ENCODE results near the gene HTR4. TPM values are rescaled to one million over a fixed set of nuclear protein-coding genes. Genes with fewer than 3 reads are reported as not detected.

The HTR4 gene
- total and polyA plus RNA-seq, 8 donors = 0.92 to 17.4 (median 7.6) TPM; not detected in 5

DNA sequence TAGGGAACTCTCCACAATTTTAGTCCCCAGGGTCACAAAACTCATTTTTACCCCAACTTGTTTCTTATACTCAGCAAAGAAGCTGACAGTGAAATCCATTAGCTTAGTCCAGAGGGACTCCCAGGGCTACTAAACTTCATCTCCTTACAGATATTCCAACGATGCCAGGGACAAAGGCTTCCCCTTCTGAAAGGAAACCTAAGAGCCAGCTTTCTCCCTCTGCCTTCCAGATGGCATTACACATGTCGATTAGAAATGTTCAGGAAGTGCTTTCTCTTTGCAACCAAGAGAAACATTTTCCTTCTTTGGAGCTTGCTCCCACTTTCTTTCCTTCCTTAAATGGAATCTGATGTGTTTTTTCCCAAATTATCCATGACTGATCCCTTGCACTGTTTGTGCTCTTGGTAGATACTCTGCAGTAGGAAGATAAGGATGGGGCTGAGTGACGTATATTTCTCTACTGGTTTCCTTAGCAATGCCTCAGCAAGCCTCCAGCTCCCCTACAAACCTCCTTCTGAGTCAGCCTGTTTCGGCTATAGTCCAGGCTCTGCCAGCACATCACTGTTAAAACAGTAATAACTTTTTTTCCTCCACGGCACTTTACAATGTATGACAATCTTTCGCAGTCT is 43.0 kb upstream of the HTR4 start:
- Histone ChIP-seq H3K4me3 (no peak overlapping the region), H3K27me3 (no peaks in the 10 kb centered on the region), H3K9me3 (peaks cover 0 to 7% (median 0%) of the 10 kb centered on the region in 4 donors), H3K36me3 (no peaks in the 10 kb centered on the region), H3K27ac (no peak overlapping the region), H3K4me1 (no peaks in the 10 kb centered on the region)
- intact Hi-C loops (cut with DNase I; ENCODE audit: low total_unique reads) = no loop called here
- WGBS, 5 donors = 51 to 68% (median 65%) methylated on average over 6 of the region's 6 CpGs
- DNase-seq = no peak
- TF ChIP-seq EP300 (IDR thresholded peaks at IDR 0.05) (no peak), POLR2AphosphoS5 (IDR thresholded peaks at IDR 0.05) (no peak), POLR2A (IDR thresholded peaks at IDR 0.05) (no peak)
- TF ChIP-seq, protein P1, sequence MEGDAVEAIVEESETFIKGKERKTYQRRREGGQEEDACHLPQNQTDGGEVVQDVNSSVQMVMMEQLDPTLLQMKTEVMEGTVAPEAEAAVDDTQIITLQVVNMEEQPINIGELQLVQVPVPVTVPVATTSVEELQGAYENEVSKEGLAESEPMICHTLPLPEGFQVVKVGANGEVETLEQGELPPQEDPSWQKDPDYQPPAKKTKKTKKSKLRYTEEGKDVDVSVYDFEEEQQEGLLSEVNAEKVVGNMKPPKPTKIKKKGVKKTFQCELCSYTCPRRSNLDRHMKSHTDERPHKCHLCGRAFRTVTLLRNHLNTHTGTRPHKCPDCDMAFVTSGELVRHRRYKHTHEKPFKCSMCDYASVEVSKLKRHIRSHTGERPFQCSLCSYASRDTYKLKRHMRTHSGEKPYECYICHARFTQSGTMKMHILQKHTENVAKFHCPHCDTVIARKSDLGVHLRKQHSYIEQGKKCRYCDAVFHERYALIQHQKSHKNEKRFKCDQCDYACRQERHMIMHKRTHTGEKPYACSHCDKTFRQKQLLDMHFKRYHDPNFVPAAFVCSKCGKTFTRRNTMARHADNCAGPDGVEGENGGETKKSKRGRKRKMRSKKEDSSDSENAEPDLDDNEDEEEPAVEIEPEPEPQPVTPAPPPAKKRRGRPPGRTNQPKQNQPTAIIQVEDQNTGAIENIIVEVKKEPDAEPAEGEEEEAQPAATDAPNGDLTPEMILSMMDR (IDR thresholded peaks at IDR 0.05) = no peak

DNA sequence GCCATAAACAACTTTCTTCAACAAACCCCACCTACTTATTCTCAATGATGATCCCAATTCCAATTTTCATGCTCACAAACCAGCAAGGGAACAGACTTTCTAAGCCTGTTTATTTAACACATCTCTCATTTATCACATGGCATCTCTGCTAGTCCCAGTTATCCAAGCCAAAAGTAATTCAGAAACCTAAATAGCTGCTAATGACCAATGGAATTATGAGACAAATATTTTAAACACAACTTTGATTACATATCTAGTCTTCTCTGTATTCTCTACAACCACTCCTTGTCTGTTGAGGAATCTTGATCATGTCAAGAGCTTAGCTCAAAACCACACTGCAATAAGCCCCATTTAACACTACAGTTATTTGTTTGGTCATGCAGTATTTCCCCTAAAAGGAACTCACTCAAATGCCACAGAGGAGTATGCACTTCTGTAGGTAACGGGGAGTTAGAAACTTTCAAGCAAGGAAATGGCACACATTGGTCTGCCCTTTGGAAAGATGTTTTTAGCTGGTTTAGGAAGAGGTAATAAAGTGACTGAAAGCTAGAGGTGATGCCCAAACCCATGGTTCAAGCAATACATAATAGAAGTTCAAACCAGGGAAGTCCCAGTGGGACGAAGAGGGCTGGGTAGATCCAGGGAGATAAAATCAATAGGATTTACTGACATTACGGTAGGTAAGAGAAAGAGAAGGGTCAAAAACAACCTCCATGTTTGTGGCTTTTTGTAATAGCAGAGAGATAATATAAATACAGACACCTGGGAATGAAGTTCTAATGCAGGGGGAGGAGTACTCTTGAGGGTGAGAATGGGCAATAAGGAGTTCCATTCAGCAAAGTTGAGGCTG is 42.1 kb upstream of the HTR4 start:
- H3K4me3 ChIP-seq = no peak overlapping the region
- H3K36me3 ChIP-seq = no peaks in the 10 kb centered on the region
- WGBS, 5 donors = 76 to 84% (median 78%) methylated on average over 3 of the region's 3 CpGs
- intact Hi-C loops (cut with DNase I; ENCODE audit: low total_unique reads) = no loop called here
- no peaks in the 10 kb centered on the region for H3K4me1 ChIP-seq
- TF ChIP-seq POLR2A (IDR thresholded peaks at IDR 0.05) (no peak), EP300 (IDR thresholded peaks at IDR 0.05) (no peak), POLR2AphosphoS5 (IDR thresholded peaks at IDR 0.05) (no peak)
- TF ChIP-seq, protein P1 (IDR thresholded peaks at IDR 0.05) = no peak
- no peak overlapping the region for H3K27ac ChIP-seq
- no peaks in the 10 kb centered on the region for H3K9me3 ChIP-seq
- no peak for DNase-seq
- no peaks in the 10 kb centered on the region for H3K27me3 ChIP-seq

DNA sequence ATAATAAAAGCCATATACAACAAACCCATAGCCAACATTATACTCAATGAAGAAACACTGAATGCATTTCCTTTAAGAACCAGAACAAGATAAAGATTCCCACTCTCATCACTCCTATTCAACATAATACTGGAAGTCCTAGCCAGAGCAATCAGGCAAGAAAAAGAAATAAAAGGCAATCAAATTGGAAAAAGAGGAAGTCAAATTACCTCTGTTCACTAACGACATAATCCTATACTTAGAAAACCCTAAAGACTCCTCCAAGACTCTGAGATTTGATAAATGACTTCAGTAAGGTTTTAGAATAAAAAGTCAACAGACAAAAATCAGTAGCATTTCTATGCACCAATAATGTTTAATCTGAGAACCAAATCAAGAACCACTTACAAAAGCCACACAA is 36.6 kb upstream of the HTR4 start:
- TF ChIP-seq POLR2AphosphoS5 (IDR thresholded peaks at IDR 0.05) (no peak), EP300 (IDR thresholded peaks at IDR 0.05) (no peak), POLR2A (IDR thresholded peaks at IDR 0.05) (no peak)
- TF ChIP-seq, protein P1 (IDR thresholded peaks at IDR 0.05) = no peak
- no peaks in the 10 kb centered on the region for H3K36me3 ChIP-seq
- WGBS, 5 donors = 68 to 93% (median 81%) methylated on average over 1 of the region's 1 CpG
- DNase-seq = no peak
- H3K9me3 ChIP-seq = peaks cover 0 to 18% (median 6%) of the 10 kb centered on the region in 4 donors
- intact Hi-C loops (cut with DNase I; ENCODE audit: low total_unique reads) = no loop called here
- no peak overlapping the region for H3K4me3 ChIP-seq
- no peaks in the 10 kb centered on the region for H3K27me3 ChIP-seq
- peaks cover 0 to 3% (median under 1%) of the 10 kb centered on the region in 4 donors for H3K4me1 ChIP-seq
- H3K27ac ChIP-seq = no peak overlapping the region

DNA sequence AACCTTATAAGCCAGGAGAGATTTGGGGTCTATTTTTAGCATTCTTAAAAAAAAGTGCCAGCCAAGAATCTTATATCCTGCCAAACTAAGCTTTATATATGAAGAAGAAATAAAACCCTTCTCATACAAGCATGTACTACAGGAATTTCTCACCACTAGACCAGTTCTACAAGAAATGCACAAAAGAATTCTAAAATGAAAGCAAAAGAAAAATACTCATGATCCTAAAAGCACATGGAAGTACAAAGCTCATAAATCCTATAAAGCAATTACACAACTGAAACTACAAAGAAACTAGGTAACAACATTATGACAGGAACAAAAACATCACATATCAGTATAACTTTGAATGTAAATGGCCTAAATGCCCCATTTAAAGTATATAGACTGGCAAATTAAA is 34.5 kb upstream of the HTR4 start:
- Histone ChIP-seq H3K4me3 (no peak overlapping the region), H3K36me3 (no peaks in the 10 kb centered on the region), H3K27ac (no peak overlapping the region), H3K27me3 (no peaks in the 10 kb centered on the region), H3K9me3 (peaks cover 0 to 18% (median 6%) of the 10 kb centered on the region in 4 donors), H3K4me1 (peaks cover 0 to 9% (median 4%) of the 10 kb centered on the region in 4 donors)
- no peak for DNase-seq
- intact Hi-C loops (cut with DNase I; ENCODE audit: low total_unique reads) = no loop called here
- TF ChIP-seq, protein P1 (IDR thresholded peaks at IDR 0.05) = no peak
- TF ChIP-seq POLR2AphosphoS5 (IDR thresholded peaks at IDR 0.05) (no peak), EP300 (IDR thresholded peaks at IDR 0.05) (no peak), POLR2A (IDR thresholded peaks at IDR 0.05) (no peak)
